ENCODE measurements around the gene PDE6B.
"Not testable (repeated sequence)": the region's sequence is repeated elsewhere in the genome, so short reads cannot be mapped to it uniquely, and the experiment has no call there.

Gene PDE6B

DNA sequence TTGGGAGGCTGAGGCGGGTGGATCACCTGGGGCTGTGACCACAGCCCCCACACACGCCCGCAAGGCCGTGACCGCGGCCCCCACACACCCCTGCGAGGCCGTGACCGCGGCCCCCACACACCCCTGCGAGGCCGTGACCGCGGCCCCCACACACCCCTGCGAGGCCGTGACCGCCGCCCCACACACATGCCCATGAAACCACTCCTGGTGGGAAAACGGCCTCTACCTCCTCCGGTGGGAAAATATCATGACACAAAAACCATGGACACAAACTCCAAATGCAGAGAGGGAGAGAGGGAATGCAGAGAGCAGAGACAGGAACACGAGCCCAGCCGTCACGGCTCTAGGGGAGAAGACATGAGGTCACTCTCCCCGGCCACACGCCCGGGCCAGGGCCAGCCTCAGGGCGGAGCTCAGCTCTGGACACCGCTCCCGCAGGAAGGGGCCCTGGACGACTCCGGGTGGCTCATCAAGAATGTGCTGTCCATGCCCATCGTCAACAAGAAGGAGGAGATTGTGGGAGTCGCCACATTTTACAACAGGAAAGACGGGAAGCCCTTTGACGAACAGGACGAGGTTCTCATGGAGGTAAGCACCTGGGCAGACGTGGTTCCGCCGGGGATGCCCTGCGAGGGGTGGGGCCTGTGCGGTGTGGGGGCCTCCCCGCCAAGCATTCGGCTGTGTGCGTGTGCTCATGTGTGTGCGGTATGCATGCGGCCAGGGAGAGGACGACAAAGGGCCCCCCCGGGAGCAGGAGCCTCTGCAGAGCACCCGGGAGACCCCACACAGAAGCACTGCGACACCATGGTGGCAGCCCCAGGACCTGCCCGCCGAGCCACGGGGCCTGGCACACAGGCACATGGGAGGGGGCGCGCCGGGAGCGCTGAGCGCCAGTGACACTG, 31.3 kb downstream of the PDE6B start:
- DNase-seq (ENCODE audit: low read depth): no peak

DNA sequence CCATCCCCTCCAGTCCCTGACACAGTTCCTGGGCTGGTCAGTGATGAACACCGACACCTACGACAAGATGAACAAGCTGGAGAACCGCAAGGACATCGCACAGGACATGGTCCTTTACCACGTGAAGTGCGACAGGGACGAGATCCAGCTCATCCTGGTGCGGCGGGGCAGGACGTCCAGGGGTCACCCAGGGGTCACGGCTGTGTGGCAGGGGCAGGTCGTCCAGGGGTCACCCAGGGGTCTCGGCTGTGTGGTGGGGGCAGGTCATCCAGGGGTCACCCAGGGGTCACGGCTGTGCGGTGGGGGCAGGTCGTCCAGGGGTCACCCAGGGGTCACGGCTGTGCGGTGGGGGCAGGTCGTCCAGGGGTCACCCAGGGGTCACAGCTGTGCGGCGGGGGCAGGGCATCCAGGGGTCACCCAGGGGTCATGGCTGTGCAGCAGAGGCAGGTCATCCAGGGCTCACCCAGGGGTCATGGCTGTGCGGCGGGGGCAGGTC, 32.0 kb downstream of the PDE6B start:
- no peak for DNase-seq (ENCODE audit: low read depth)

DNA sequence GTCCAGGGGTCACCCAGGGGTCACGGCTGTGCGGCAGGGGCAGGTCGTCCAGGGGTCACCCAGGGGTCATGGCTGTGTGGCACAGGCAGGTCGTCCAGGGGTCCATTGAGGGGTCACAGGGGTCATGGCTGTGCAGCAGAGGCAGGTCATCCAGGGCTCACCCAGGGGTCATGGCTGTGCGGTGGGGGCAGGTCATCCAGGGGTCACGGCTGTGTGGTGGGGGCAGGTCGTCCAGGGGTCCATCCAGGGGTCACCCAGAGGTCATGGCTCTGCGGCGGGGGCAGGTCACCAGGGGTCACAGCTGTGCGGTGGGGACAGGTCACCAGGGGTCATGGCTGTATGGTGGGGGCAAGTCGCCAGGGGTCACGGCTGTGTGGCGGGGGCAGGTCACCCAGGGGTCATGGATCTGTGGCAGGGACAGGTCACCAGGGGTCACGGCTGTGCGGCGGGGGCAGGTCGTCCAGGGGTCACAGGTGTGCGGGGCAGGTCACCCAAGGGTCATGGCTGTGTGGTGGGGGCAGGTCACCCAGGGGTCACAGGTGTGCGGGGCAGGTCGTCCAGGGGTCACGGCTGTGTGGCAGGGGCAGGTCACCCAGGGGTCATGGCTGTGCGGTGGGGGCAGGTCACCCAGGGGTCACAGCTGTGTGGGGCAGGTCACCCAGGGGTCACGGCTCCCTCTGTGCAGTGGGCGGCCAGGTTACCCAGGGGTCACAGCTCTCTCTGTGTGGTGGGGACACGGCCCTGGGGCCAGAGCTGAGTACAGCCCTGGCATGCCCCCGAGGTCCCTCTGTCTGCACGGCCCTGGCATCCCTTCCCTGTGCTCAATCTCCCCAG, 32.7 kb downstream of the PDE6B start:
- DNase-seq (ENCODE audit: low read depth): no peak

DNA sequence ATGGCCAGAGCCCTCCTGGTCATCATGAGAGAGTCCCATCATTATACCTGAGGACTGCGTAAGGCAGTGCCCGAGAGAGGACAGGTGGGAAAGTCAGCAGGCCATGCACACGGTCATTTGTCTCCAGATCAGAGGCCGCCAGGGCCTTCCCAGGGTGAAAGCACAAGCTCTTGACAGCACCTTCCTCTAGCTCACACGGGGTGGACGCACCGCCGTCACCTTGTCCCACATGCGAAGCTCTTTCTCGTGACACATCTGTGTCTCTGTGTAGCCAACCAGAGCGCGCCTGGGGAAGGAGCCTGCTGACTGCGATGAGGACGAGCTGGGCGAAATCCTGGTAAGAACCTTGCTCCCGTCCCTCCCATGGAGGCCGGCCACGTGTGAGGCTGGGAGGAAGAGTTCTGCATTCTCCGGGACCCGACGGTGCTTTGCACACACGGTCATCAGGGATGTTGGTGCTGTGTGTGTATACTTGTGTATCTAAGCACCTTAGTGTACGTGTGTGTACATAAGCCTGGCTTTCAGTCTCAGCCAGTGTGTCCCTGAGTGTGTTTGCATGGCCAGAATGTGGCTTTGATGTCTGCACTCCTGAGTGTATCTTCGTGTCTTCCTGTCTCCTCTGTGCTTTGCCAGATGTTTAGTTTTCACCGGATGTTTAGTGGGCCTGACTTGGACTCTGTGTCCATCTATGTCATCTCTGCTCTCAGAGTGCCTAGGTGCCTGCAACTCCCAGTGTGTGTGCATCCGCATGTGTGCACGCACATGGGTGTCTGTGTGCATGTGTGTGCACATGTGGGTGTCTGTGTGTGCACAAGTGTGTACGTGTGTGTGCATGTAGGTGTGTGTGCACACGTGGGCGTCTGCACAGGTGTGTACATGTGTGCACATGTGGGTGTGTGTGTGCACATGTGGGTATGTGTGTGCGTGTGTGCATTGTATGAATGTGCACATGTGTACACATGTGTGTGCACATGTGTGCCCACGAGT, 33.6 kb downstream of the PDE6B start:
- DNase-seq (ENCODE audit: low read depth): no peak

DNA sequence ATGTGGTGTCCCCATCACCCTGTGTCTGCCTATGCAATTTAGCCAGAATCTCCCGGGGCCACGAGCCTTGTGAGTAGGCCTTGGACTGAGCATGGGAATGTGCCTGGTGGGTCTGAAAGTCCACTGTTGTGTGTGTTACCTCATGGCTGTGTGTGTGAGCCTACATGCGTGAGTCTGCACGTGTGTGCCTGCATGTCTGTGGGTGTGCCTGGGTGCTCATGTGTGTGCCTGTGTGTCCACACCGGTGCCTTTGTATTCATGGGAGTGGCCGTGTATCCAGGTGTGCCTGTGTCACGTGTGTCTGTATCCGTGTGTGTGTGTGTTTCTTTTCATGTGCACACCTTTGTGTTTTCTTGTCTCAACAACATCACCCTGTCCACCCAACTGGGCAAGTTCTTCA, 34.5 kb downstream of the PDE6B start:
- no peak for DNase-seq (ENCODE audit: low read depth)

DNA sequence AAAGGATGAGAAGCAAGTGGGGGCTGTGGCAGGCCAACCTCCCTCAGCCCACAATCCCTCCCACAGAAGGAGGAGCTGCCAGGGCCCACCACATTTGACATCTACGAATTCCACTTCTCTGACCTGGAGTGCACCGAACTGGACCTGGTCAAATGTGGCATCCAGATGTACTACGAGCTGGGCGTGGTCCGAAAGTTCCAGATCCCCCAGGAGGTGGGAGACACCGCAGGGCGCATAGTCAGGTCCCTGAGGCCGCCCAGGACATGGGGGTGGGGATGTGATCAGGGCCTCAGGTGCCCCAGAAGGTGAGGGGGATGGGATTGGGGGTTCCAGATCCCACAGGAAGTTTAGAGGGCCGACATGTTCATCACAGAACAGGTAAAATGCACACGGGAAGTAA, 35.0 kb downstream of the PDE6B start:
- no peak for DNase-seq (ENCODE audit: low read depth)

DNA sequence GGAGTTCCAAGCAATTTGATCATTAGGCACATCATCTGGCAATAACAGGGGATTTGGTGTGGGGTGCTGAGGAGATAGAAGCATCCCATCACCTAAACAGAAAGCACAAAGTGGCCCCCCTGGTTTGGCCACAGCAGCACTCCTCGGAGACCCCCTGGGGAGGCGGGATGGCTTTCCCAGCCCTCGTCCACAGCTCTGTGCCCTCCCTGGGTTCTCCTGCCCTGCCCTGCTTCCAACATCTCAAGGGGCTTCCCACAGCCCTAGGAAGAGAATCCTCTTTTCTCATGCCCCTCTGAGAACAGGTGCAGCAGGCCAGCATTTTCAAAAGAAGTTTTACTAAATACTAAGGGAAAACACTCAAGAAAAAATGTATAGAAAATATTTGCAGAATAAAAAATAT, 35.9 kb downstream of the PDE6B start:
- no peak for DNase-seq (ENCODE audit: low read depth)

DNA sequence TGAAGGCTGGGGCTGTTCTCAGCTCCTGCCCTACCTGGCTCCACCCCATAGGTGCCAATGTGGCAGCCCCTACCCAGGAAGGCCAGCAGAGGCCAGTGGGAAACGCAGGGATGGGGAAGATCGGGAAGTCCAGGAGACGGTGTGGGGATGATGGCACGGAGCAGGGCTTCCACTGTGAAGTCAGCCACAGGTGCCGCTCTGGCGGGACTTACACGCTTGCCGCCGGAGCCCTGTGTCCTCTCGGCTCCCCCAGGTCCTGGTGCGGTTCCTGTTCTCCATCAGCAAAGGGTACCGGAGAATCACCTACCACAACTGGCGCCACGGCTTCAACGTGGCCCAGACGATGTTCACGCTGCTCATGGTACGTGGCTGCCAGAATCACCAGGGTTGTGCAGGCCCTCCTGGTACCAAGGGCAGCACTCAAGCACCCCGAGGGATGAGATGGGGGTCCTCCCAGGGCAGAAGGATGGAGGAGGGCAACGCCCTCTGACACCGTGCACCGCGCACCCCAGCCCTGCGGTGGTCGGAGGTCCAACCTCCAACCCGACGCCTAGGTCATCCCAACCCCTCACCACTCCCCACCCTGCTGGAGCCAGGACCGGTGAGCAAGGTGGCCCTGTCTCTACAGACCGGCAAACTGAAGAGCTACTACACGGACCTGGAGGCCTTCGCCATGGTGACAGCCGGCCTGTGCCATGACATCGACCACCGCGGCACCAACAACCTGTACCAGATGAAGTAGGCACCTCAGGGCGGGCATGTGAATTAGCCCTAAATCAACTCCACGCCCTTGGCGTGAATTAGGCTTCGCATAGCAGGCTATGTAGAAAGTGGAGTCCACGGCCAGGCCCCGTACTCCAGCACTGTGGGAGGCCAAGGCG, 36.7 kb downstream of the PDE6B start:
- no peak for DNase-seq (ENCODE audit: low read depth)

DNA sequence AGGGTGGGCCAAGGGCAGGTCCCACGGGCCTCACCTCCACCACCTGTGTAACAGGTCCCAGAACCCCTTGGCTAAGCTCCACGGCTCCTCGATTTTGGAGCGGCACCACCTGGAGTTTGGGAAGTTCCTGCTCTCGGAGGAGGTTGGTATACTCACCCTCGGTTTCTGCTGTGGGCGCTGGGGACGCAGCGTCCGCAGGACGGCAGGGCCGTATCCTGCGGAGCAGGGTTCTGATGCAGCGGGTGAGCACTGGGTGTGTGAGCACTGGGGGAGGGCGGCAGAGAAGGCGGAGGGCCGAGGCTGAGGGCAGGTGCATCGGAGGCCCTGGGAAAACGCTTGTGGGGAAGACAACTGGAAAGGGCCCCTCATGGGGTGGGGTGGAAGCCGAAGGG, 37.7 kb downstream of the PDE6B start:
- DNase-seq (ENCODE audit: low read depth): no peak

DNA sequence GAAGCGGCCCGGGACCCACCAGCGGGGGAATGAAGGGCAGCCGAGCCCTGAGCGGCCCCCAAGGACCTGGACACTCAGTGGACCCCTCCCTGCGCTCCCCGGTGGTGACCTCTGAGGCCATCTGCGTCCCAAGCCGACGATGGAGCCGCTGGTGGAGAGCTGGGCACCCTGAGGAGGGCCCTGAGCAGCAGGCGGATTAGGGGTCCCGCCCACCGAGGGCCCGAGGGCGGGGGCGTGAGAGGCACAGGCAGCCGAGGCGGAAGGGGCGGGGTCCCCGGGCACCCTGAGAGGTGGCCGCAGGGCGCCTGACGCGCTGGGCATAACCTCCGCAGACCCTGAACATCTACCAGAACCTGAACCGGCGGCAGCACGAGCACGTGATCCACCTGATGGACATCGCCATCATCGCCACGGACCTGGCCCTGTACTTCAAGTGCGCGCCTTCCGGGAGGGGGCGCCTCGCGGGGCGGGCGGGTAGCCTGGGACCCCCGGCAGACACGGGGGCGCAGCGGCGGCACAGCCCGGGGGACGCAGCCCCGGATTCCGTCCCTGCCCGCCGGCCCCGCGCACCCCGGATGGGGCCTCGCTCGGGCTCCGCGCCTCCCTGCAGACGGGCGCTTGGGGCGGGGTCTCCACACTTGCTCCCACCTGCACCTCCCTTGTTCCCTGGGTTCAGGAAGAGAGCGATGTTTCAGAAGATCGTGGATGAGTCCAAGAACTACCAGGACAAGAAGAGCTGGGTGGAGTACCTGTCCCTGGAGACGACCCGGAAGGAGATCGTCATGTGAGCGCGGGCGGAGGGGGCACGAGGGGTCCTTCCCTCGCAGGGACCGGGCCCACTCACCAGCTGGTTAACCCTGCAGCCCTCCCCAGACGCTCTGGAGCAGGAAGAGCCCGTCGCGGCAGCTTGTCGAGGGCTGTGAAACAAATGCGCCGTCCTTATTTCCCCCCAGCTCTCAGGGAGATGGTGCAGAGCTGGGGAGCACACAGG, 38.4 kb downstream of the PDE6B start:
- no peak for DNase-seq (ENCODE audit: low read depth)

DNA sequence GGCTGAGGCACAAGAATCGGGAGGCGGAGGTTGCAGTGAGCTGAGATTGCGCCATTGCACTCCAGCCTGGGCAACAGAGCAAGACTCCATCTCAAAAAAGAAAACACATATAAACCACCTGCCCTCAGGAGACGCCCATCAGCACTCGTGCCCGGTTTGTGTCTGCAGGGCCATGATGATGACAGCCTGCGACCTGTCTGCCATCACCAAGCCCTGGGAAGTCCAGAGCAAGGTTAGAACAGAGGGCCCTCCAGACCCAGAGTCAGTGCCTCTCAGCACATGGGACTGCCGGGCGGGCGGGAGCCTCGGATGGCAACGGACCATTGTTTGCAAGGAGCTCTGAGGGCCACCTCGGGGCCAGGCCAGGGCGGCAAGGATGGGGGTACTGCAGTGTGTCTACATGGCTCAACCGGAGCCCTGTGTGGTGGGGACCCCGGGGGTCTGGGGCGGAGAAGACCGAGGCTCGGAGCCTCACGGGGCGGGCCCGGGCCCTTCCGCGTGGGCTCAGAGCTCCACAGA, 39.4 kb downstream of the PDE6B start:
- DNase-seq (ENCODE audit: low read depth): no peak

DNA sequence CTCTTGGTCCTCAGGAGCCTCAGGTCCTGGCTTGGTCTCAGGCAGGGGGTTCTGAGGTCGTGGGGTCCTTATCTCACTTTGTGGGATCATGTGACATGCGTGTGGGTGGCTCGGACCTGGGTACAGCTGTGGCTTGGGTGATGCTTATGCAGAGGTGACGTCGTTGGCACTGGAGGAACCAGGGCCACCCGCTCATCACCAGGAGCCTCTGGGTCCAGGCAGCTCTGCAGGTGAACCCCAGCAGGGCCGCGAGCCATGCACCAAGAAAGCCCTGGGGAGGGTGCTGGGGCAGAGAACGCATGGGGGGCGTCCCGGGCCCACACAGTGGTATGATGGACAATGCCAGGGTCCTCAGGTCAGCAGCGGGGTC, 40.0 kb downstream of the PDE6B start:
- DNase-seq (ENCODE audit: low read depth): no peak

DNA sequence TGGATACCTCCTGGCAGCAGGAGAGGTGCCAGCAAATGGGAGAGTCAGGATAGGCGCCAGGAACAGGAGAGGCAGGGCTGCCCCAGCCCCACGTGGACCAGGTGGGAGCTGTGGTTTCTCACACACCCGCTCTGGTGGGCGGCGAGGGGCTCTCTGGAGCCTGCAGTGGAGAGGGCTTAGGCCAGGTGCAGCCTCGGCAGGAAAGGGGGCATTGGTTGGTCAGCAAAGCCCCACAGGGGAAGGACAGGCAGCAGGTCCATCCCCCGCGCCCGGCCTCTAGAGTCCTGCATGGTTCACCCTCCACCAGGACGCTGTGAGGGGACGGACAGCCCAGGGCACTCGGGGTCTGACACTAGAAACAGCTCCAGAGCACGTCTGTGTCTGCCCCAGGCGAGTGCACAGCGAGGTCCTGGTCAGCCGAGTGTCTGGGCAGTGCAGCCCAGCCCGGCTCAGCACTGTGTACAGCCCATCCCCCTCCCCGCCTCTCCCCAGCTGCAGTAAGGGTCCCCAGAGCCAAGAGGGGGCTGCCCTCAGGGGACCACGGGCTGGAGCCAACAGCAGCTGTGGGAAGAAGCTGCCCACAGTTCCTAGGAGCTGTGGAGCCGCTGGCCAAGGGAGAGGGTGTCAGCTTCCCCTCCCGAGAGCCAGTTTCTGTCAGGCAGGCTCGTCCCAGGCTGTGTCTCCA, 40.5 kb downstream of the PDE6B start:
- DNase-seq (ENCODE audit: low read depth): no peak

DNA sequence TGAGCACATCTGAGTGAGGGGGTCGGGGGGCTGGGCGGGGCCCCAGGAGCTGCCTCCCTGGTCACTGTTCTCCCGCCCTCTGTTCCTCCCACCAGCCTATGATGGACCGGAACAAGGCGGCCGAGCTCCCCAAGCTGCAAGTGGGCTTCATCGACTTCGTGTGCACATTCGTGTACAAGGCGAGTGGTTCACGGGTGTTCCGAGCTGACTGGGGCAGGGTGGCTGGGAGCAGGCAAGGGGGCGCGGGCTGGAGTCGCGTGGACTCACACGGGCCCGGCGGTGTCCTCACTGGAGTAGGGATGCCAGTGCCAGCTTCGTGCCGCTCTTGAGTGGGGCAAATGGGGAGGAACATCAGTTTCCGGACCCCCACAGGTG, 41.0 kb downstream of the PDE6B start:
- DNase-seq (ENCODE audit: low read depth): no peak

DNA sequence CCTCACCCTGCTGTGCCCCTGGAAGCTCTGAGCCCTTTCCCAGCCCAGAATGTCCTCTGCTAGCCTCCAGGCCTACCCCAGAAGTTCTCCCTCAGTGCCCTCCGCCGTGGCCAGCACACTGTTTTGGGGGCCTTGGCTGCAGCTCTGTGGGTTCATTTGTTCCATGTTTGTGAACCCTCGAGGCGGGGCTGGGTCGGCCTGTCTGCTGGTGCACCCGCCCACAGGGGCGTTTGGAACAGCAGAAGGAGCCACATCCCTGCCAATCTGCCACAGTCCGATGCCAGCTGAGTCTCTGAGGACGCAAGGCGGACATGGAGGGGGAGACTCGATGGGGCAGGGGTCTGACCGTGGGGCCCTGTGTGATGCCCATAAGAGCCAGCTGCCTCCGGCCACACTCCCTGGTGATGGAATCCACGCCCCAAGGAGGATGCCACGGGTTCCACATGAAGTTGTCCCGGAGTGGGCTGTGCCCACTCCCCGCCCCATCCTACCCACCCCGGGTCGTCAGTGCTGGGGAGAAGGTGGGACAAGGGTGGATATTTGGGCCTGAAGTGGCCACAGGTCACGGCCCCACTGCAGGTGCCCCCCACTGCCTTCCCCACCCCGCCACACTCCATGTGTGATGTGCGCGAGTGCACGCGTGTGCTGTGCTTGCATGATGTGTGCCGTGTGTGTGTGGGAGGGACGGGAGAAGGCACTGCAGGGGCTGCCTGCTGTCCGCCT, 41.6 kb downstream of the PDE6B start:
- no peak for DNase-seq (ENCODE audit: low read depth)

DNA sequence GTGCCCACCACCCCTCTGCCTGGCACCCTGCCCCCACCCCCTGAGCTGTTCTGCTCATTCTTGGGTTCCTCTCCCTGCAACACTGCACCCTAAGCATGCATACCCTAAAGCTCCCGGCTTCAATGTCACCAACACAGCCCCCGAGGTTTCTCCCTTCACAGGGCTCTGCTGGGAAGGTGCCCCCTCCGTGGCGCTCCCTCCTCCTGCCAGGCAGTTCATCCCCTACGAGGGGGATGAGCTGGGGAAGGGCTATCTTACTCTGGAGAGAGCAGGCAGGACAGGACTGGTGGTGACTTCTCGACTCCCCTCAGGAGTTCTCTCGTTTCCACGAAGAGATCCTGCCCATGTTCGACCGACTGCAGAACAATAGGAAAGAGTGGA, 42.2 kb downstream of the PDE6B start:
- DNase-seq (ENCODE audit: low read depth): no peak

DNA sequence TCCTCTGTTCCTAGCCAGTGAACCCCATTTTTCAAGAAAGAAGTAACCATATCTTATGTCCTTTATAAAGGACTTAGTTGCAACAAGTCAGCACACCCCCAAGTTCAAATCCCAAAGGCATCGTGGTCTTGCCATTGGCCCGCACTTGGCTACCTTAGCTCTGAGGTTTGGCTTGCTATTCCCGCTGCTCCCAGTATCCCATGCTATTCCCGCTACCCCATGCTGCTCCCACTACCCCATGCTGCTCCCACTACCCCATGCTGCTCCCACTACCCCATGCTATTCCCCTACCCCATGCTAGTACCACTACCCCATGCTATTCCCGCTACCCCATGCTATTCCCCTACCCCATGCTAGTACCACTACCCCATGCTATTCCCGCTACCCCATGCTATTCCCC, 42.8 kb downstream of the PDE6B start:
- DNase-seq (ENCODE audit: low read depth): not testable (repeated sequence)

All from stromal cell of bone marrow (primary cell).